WTC11 (cell line): ENCODE measurements around the gene GRIN1. TPM values are rescaled to one million over a fixed set of nuclear protein-coding genes. Genes with fewer than 3 reads are reported as not detected.

Source experiments
- ATAC-seq: fragments of 200-7000 bp; cut with Tn5 transposase; 2 replicates; pipeline ENCODE4 v1.10.0; 2021; ENCODE audit warnings: mild to moderate bottlenecking, moderate library complexity
- CTCF ChIA-PET: fragments of 300-600 bp; sonication (Branson Sonifier 250); formaldehyde crosslinking; loops from one replicate; lab custom pipeline; 2021; ENCODE audit warnings: antibody characterized with exemption; lab: Charles Lee
- POLR2A ChIA-PET: fragments of 350-600 bp; sonication (Branson Sonifier 250); formaldehyde crosslinking; loops from one replicate; lab custom pipeline; 2021; ENCODE audit warnings: antibody characterized with exemption; lab: Charles Lee
- DNase-seq: peaks from one replicate; pipeline ENCODE4 v3.0.0; 2021; ENCODE audit warnings: low spot score
- H3K27ac Mint-ChIP-seq: 2 replicates; pipeline ENCODE4 v1.8.0; 2021; ENCODE audit warnings: mixed read lengths
- H3K27me3 Mint-ChIP-seq: 2 replicates; pipeline ENCODE4 v1.8.0; 2021; ENCODE audit warnings: low read depth, mild to moderate bottlenecking, moderate library complexity, mixed read lengths
- H3K36me3 Mint-ChIP-seq: 2 replicates; pipeline ENCODE4 v1.8.0; 2021; ENCODE audit warnings: mixed read lengths
- H3K4me1 Mint-ChIP-seq: 2 replicates; pipeline ENCODE4 v1.8.0; 2022; ENCODE audit warnings: mixed read lengths
- H3K4me3 Mint-ChIP-seq: 2 replicates; pipeline ENCODE4 v1.8.0; 2021; ENCODE audit warnings: mild to moderate bottlenecking, moderate library complexity, mixed read lengths
- H3K9me3 Mint-ChIP-seq: 2 replicates; pipeline ENCODE4 v1.8.0; 2021; ENCODE audit warnings: mixed read lengths
- ARID4B ChIP-seq: sonication (generic); formaldehyde crosslinking; IDR thresholded peaks from 2 replicates; pipeline ENCODE4 v1.8.0; 2023; ENCODE audit warnings: missing genetic modification reagents, mild to moderate bottlenecking, borderline replicate concordance
- ATF1 ChIP-seq: sonication (generic); formaldehyde crosslinking; IDR thresholded peaks from 2 replicates; pipeline ENCODE4 v1.8.1; 2023; ENCODE audit warnings: mild to moderate bottlenecking, moderate library complexity, missing genetic modification reagents
- EMX1 ChIP-seq: fragments of 250-450 bp; sonication (Bioruptor Pico); IDR thresholded peaks from 2 replicates; pipeline ENCODE4 v1.8.0; 2021; ENCODE audit warnings: mild to moderate bottlenecking
- FOXP1 ChIP-seq: sonication (generic); formaldehyde crosslinking; IDR thresholded peaks from 2 replicates; pipeline ENCODE4 v1.8.0; 2022; ENCODE audit warnings: missing genetic modification reagents, mild to moderate bottlenecking, moderate library complexity, borderline replicate concordance
- GRHL2 ChIP-seq: fragments of 250-450 bp; sonication (Bioruptor Pico); IDR thresholded peaks from 2 replicates; pipeline ENCODE4 v1.8.0; 2022; ENCODE audit warnings: mild to moderate bottlenecking, moderate library complexity; ENCODE audit not compliant: insufficient replicate concordance, severe bottlenecking
- PRRX2 ChIP-seq: fragments of 250-450 bp; sonication (Bioruptor Pico); IDR thresholded peaks from 2 replicates; pipeline ENCODE4 v1.8.0; 2021; ENCODE audit warnings: mild to moderate bottlenecking
- RELA ChIP-seq: sonication (generic); formaldehyde crosslinking; IDR thresholded peaks from 2 replicates; pipeline ENCODE4 v1.8.1; 2022; ENCODE audit warnings: missing genetic modification reagents, mild to moderate bottlenecking, borderline replicate concordance
- SMAD3 ChIP-seq: sonication (generic); formaldehyde crosslinking; IDR thresholded peaks from 2 replicates; pipeline ENCODE4 v1.8.0; 2022; ENCODE audit warnings: missing genetic modification reagents, mild to moderate bottlenecking, borderline replicate concordance
- SMAD4 ChIP-seq: sonication (generic); formaldehyde crosslinking; IDR thresholded peaks from 2 replicates; pipeline ENCODE4 v1.8.0; 2022; ENCODE audit warnings: mild to moderate bottlenecking, missing genetic modification reagents
- SOX15 ChIP-seq: fragments of 250-450 bp; sonication (Bioruptor Pico); IDR thresholded peaks from 2 replicates; pipeline ENCODE4 v1.9.0; 2021; ENCODE audit warnings: mild to moderate bottlenecking
- TCF7 ChIP-seq: sonication (generic); formaldehyde crosslinking; IDR thresholded peaks from 2 replicates; pipeline ENCODE4 v1.8.0; 2022; ENCODE audit warnings: mild to moderate bottlenecking, low read depth, missing genetic modification reagents, moderate library complexity
- ZMAT4 ChIP-seq: fragments of 250-450 bp; sonication (Bioruptor Pico); IDR thresholded peaks from 2 replicates; pipeline ENCODE4 v1.9.0; 2021; ENCODE audit warnings: mild to moderate bottlenecking
- ZNF138 ChIP-seq: sonication (generic); formaldehyde crosslinking; conservative IDR thresholded peaks from 2 replicates; pipeline ENCODE4 v1.8.1; 2022; ENCODE audit warnings: mild to moderate bottlenecking, moderate library complexity, missing genetic modification reagents
- total RNA-seq: library from RNA; stranded (reverse); gene quantifications from 3 replicates; pipeline ENCODE4 v1.2.3, GENCODE V29; 2021
- TF ChIP-seq, protein P1 (sequence below): fragments of 250-450 bp; sonication (Bioruptor Pico); IDR thresholded peaks from 2 replicates; pipeline ENCODE4 v1.9.0; 2021; ENCODE audit warnings: moderate library complexity, mild to moderate bottlenecking, inconsistent platforms, borderline replicate concordance
- TF ChIP-seq, protein P2 (sequence below): sonication (generic); formaldehyde crosslinking; IDR thresholded peaks from 2 replicates; pipeline ENCODE4 v1.8.1; 2022; ENCODE audit warnings: missing genetic modification reagents, borderline replicate concordance
- TF ChIP-seq, protein P3 (sequence below): sonication (generic); formaldehyde crosslinking; IDR thresholded peaks from 2 replicates; pipeline ENCODE4 v1.8.0; 2022; ENCODE audit warnings: mild to moderate bottlenecking, missing genetic modification reagents
- TF ChIP-seq, protein P4 (sequence below): sonication (generic); formaldehyde crosslinking; IDR thresholded peaks from 2 replicates; pipeline ENCODE4 v1.8.1; 2022; ENCODE audit warnings: mild to moderate bottlenecking, missing genetic modification reagents, moderate library complexity, borderline replicate concordance
- TF ChIP-seq, protein P5 (sequence below): fragments of 250-450 bp; sonication (Bioruptor Pico); conservative IDR thresholded peaks from 2 replicates; pipeline ENCODE4 v1.9.0; 2021; ENCODE audit warnings: mild to moderate bottlenecking

The GRIN1 gene
- total RNA-seq, 1 experiment from 2014 or later = 4.1 TPM

GRCh38 chr9:137191691-137192447, 52.9 kb downstream of the GRIN1 start:
- no peak overlapping the region for H3K4me3 Mint-ChIP-seq
- DNase-seq = no peak
- H3K9me3 Mint-ChIP-seq = no peaks in the 10 kb centered on the region
- ChIA-PET CTCF (interaction anchor here (1.2 to 1.6 kb wide), 5 partner anchors 15 to 190 kb away, joined by 3 to 8 read pairs (median 5); no protein-coding TSS in a partner anchor), POLR2A (interaction anchor here (1.1 to 2.3 kb wide), 3 partner anchors 9 to 25 kb away, joined by 3 to 13 read pairs (median 5); partner anchors contain the start of genes TMEM210 and TPRN)
- no peaks in the 10 kb centered on the region; the same call in 1 of the 2 replicates for H3K36me3 Mint-ChIP-seq
- TF ChIP-seq FOXP1 (no peak), ZNF138 (CRISPR knock-in tag) (no peak), ARID4B (CRISPR knock-in tag) (no peak), SOX15 (CRISPR knock-in tag) (no peak), EMX1 (CRISPR knock-in tag) (no peak), ZMAT4 (CRISPR knock-in tag) (no peak), SMAD3 (CRISPR knock-in tag) (no peak), RELA (CRISPR knock-in tag) (no peak), SMAD4 (no peak), PRRX2 (CRISPR knock-in tag) (no peak), ATF1 (CRISPR knock-in tag) (no peak), GRHL2 (CRISPR knock-in tag) (no peak), TCF7 (no peak)
- TF ChIP-seq, protein P1, sequence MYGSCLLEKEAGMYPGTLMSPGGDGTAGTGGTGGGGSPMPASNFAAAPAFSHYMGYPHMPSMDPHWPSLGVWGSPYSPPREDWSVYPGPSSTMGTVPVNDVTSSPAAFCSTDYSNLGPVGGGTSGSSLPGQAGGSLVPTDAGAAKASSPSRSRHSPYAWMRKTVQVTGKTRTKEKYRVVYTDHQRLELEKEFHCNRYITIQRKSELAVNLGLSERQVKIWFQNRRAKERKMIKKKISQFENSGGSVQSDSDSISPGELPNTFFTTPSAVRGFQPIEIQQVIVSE (CRISPR knock-in tag) = no peak
- TF ChIP-seq, protein P2, sequence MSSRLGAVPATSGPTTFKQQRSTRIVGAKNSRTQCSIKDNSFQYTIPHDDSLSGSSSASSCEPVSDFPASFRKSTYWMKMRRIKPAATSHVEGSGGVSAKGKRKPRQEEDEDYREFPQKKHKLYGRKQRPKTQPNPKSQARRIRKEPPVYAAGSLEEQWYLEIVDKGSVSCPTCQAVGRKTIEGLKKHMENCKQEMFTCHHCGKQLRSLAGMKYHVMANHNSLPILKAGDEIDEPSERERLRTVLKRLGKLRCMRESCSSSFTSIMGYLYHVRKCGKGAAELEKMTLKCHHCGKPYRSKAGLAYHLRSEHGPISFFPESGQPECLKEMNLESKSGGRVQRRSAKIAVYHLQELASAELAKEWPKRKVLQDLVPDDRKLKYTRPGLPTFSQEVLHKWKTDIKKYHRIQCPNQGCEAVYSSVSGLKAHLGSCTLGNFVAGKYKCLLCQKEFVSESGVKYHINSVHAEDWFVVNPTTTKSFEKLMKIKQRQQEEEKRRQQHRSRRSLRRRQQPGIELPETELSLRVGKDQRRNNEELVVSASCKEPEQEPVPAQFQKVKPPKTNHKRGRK (CRISPR knock-in tag) = no peak
- TF ChIP-seq, protein P3, sequence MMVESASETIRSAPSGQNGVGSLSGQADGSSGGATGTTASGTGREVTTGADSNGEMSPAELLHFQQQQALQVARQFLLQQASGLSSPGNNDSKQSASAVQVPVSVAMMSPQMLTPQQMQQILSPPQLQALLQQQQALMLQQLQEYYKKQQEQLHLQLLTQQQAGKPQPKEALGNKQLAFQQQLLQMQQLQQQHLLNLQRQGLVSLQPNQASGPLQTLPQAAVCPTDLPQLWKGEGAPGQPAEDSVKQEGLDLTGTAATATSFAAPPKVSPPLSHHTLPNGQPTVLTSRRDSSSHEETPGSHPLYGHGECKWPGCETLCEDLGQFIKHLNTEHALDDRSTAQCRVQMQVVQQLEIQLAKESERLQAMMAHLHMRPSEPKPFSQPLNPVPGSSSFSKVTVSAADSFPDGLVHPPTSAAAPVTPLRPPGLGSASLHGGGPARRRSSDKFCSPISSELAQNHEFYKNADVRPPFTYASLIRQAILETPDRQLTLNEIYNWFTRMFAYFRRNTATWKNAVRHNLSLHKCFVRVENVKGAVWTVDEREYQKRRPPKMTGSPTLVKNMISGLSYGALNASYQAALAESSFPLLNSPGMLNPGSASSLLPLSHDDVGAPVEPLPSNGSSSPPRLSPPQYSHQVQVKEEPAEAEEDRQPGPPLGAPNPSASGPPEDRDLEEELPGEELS = no peak
- TF ChIP-seq, protein P4, sequence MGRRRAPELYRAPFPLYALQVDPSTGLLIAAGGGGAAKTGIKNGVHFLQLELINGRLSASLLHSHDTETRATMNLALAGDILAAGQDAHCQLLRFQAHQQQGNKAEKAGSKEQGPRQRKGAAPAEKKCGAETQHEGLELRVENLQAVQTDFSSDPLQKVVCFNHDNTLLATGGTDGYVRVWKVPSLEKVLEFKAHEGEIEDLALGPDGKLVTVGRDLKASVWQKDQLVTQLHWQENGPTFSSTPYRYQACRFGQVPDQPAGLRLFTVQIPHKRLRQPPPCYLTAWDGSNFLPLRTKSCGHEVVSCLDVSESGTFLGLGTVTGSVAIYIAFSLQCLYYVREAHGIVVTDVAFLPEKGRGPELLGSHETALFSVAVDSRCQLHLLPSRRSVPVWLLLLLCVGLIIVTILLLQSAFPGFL (CRISPR knock-in tag) = no peak
- TF ChIP-seq, protein P5, sequence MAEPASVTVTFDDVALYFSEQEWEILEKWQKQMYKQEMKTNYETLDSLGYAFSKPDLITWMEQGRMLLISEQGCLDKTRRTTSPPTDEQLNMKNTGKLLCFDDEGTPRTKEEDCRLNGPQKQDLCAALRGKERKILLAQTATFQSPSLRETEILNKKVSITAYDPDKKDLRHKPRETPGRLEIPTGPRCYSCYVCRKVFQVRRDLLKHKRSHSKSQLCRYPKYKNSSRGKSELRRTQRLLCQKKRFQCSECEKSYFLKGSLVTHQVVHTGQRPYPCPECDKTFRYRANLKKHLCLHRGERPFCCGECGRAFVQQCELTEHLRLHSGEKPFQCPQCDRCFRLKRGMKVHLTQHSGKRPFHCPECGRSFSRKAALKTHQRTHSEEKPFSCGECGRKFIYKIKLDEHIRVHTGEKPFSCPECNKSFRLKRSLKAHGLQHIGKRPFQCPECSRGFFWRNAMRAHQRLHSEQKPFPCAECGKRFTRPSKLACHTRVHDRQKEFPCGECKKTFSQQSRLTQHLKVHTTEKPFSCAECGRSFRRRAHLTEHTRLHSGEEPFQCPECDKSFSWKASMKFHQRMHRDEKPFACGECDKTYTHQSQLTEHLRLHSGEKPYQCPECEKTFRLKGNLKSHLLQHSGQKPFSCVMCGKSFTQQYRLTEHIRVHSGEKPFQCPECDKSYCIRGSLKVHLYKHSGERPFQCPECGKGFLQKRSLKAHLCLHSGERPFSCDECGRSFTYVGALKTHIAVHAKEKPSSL = no peak
- H3K4me1 Mint-ChIP-seq = peaks cover 22% of the 10 kb centered on the region
- no peaks in the 10 kb centered on the region for H3K27me3 Mint-ChIP-seq
- no peak for ATAC-seq
- no peak overlapping the region for H3K27ac Mint-ChIP-seq
